ENCODE results near the gene TMUB2. TPM values are rescaled to one million over a fixed set of nuclear protein-coding genes. Genes with fewer than 3 reads are reported as not detected.

TMUB2 gene
- total RNA-seq, 2 experiments from 2014 or later: 21.8 to 21.9 TPM

DNA sequence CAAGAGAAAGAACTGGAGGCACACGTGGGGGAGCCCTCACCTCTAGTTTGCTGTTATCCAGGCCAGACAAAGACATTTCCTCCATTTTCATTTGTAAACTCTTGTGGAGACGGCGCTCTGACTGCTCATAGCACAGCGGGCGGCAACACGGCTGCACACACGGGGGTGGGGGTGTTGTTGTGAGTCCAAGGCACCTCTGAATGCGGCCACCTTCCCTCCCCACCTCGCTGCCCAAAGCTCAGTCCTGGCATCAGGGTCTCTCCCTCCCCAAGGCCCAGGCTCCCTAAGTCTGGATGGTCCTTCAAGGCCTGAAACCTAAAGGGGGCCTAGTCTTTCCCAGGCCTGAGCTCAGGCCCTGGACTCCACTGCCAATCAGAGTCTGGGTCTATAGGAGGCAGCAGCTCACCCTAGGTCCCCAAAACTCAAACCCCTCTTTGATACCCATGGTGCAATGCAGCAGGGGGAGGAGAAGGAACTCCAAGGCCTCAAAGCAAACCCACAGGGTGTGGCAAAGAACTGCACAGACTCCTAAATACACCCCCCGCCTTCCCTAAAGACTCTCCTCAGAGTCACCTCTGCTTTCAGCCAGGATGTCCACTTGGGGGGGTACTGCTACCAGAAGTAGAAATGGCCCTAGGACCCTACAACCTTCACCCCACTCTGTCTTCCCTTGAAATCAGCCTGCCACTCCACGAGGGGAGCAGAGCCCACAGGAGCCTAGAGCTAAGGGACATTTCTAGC lies 11.4 kb downstream of the TMUB2 start:
- Mint-ChIP-seq H3K27me3 (no peaks in the 10 kb centered on the region), H3K36me3 (peaks cover 22% of the 10 kb centered on the region), H3K9me3 (no peaks in the 10 kb centered on the region), H3K4me3 (peak overlapping the region; percentile 81), H3K4me1 (ENCODE audit: low read depth) (peaks cover 27% of the 10 kb centered on the region), H3K27ac (peak overlapping the region; percentile 87)
- ChIA-PET CTCF (interaction anchor here (0.7 to 6.3 kb wide), 7 partner anchors 12 to 163 kb away, joined by 3 to 54 read pairs (median 4); partner anchors contain the start of gene TMUB2), POLR2A (interaction anchor here (1.2 to 3.2 kb wide), 2 partner anchors 10 to 12 kb away, joined by 6 to 22 read pairs; partner anchors contain the start of gene TMUB2)
- DNase-seq: peak; percentile 65
- intact Hi-C loops (cut with micrococcal nuclease): no loop called here

DNA sequence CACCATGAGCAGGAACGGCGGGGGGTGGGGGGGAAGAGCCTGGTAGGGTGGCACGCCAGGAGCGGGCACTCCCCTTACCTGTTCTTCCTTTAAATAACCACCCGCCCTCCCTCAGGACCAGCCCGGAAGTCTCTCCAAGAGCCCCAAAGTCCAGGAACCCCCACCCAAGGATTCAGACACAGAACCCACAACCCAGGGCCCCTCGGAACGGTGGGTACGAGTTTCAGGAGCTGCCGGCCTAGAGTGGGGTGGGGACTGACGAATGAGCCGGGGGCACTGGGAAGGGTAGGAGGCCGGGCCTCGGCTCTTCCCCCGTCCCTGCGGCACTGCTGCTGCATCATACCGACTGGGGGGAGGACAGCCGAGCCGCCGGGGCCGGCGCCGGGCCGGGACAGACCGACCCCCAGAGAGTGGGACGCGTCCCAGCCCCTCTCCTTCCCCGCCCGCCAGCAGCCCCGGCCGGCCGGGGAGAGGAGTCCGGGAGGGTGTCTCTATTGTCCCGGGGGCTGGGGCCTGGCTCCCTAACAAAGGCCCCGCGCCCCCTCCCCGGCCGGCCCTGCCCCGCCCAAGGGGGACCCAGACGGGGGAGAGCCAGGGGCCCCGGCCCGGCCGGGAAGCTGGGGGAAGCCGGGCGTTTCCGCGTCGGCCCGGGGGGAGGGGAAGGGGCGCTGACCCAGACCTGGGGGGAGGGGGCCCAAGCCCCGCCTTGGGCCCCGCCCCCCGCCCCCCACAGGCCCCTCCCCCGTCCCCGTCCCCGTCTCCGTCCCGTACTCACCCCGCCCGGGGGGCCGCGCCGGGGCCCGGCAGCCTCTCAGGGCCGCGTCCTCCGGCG lies 12.2 kb downstream of the TMUB2 start:
- intact Hi-C loops (cut with micrococcal nuclease): no loop called here
- peak overlapping the region; percentile 87 for H3K27ac Mint-ChIP-seq

DNA sequence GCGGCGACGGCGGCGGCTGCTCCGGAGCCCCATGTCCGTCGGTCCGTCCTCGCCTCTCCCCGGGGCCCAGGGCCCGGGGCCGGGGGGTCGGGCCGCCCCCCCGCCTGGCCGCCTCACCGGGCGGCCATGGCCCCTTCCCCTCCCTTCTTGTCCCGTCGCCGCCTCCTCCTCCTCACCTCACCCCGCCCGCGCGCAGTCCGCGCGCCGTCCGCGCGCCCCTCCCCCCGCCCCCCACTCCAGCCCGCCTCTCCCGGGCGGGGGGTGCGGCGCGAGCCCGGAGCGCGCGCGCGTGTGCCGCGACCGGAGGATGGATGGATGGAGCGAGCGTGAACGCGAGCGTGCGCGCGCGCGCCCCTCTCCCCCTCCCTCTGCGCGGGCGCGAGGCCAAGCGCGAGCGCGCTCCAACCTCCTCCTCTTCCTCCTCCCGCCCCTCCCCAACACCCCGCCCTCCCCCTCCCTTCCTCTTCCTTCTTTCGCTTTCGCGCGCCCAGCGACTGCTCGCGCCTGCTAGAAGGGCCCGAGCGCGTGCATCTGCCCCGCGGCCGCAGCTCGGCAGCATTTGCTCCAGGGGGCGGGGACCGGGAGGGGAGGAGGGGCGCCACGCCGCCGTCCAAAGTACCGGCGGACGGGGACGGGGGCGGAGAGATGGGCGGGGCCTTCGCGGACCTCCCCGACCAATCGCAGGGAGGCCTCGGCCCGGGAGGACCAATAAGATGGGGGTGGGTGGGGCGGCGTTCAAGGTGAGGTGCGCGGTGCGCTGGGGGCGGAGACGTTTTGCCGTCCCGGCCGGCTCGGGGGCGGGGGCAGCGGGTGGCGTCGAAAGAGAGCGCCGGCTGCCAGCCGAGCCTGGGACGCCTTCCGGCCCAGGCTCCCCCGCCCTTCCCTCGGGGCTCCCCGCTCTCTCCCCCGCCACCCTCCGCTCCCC lies 13.0 kb downstream of the TMUB2 start, which contains the start of gene ATXN7L3:
Gene ATXN7L3, minus strand, starts transcription at position 332 of the 925 bp plus-strand sequence. CDS start 1,814 bp downstream, outside the sequence.
- intact Hi-C loops (cut with micrococcal nuclease): loop anchor here (1.0 to 10.0 kb wide), 5 partner anchors 10 to 945 kb away; partner anchors contain the start of genes HEXIM1 and TMUB2

More for the DNA sequence above, 12.2 kb downstream of the TMUB2 start:
- no peaks in the 10 kb centered on the region for H3K27me3 Mint-ChIP-seq
- peak; percentile 69 for DNase-seq
- H3K9me3 Mint-ChIP-seq: no peaks in the 10 kb centered on the region
- peaks cover 22% of the 10 kb centered on the region for H3K36me3 Mint-ChIP-seq
- H3K4me3 Mint-ChIP-seq: peak overlapping the region; percentile 81
- H3K4me1 Mint-ChIP-seq (ENCODE audit: low read depth): peaks cover 35% of the 10 kb centered on the region
- CTCF ChIA-PET: interaction anchor here (0.8 to 6.3 kb wide), 6 partner anchors 12 to 162 kb away, joined by 3 to 54 read pairs (median 4); partner anchors contain the start of gene TMUB2
- POLR2A ChIA-PET: interaction anchor here (1.2 to 3.2 kb wide), 4 partner anchors 11 to 22 kb away, joined by 4 to 22 read pairs (median 6); partner anchors contain the start of gene TMUB2

DNA sequence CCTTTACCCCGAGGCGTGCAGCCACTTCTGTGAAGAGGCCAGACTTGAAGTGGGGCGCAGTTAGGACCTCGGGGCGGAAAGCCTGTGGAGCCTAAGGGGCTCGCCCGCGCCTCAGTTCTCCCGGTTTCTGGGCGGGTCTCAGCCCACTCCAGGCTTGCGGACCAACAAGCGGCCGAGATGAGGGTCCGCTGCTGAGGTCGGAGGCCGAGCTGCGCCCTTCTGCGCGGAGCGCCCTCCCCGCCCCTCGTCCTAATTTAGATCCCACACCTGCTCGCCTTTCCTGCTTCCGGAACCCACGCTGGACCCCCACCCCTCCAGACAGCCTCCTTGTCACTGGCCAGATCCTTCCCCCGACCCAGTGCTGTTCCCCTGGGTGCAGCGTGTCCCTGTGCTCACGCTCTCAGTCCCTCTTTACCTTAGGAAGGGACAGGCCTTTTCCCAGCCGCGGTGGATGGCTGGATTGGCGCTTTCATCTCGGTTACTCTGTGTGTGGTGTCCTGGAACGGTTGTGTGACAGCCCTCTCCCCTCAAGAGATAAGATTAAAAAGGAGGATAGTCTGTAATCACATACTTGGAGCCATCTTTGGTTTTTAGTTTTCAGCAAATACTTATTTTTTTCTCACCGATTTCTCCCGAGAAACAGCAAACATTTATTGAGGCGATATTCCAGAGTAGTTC lies 13.8 kb downstream of the TMUB2 start:
- H3K27me3 Mint-ChIP-seq: no peaks in the 10 kb centered on the region
- peaks cover 14% of the 10 kb centered on the region for H3K36me3 Mint-ChIP-seq
- peak overlapping the region; percentile 91 for H3K4me3 Mint-ChIP-seq
- intact Hi-C loops (cut with micrococcal nuclease): loop anchor here (1.0 to 10.0 kb wide), 5 partner anchors 10 to 944 kb away; partner anchors contain the start of genes HEXIM1 and TMUB2
- ChIA-PET POLR2A (interaction anchor here (0.6 to 3.2 kb wide), 4 partner anchors 9 to 19 kb away, joined by 3 to 10 read pairs (median 6); partner anchors contain the start of gene UBTF), CTCF (interaction anchor here (0.6 to 6.3 kb wide), 3 partner anchors 10 to 131 kb away, joined by 3 to 54 read pairs (median 4); no protein-coding TSS in a partner anchor)
- peak overlapping the region; percentile 92 for H3K27ac Mint-ChIP-seq
- no peak for DNase-seq
- H3K9me3 Mint-ChIP-seq: no peaks in the 10 kb centered on the region
- H3K4me1 Mint-ChIP-seq (ENCODE audit: low read depth): peaks cover 41% of the 10 kb centered on the region

More for the DNA sequence above, 13.0 kb downstream of the TMUB2 start, which contains the start of gene ATXN7L3:
- H3K27me3 Mint-ChIP-seq: no peaks in the 10 kb centered on the region
- ChIA-PET POLR2A (interaction anchor here (0.6 to 3.2 kb wide), 5 partner anchors 10 to 22 kb away, joined by 3 to 22 read pairs (median 5); partner anchors contain the start of genes TMUB2 and UBTF), CTCF (interaction anchor here (0.7 to 6.3 kb wide), 2 partner anchors 11 to 18 kb away, joined by 3 to 54 read pairs; no protein-coding TSS in a partner anchor)
- peak within 1 kb of the TSS; percentile 91 for H3K4me3 Mint-ChIP-seq
- peak; percentile 100 for DNase-seq
- peaks cover 20% of the 10 kb centered on the region for H3K36me3 Mint-ChIP-seq
- no peaks in the 10 kb centered on the region for H3K9me3 Mint-ChIP-seq
- peak within 1 kb of the TSS; percentile 92 for H3K27ac Mint-ChIP-seq
- H3K4me1 Mint-ChIP-seq (ENCODE audit: low read depth): peaks cover 41% of the 10 kb centered on the region

DNA sequence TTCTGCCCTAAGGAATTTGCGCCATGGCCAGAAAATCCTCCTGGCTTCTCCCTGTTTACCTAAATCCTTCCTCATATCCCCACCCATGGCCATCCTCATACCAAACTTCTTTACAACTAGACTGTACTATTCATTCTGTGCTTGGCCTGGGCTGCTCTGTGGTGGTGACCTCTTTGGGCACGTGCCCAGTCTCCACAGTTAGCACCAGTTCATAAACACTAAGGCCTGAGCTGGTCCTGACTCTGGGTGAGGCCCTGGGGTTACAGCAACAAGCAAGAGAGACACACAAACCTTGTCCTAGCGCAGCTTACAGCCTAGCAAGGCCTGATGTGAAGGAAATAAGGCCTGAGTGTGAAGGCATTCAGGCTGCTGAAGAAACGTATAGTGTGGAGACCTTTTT lies 16.0 kb downstream of the TMUB2 start:
- Mint-ChIP-seq H3K9me3 (no peaks in the 10 kb centered on the region), H3K4me3 (no peak overlapping the region), H3K27me3 (no peaks in the 10 kb centered on the region), H3K4me1 (ENCODE audit: low read depth) (peaks cover 33% of the 10 kb centered on the region), H3K27ac (peak overlapping the region; percentile 23), H3K36me3 (peaks cover 10% of the 10 kb centered on the region)
- ChIA-PET POLR2A (interaction anchor here (1.1 to 3.2 kb wide), 2 partner anchors 9 to 16 kb away, joined by 3 to 10 read pairs; no protein-coding TSS in a partner anchor), CTCF (interaction anchor here (1.7 to 3.2 kb wide), 3 partner anchors 14 to 124 kb away, joined by 6 to 8 read pairs (median 6); no protein-coding TSS in a partner anchor)
- intact Hi-C loops (cut with micrococcal nuclease): loop anchor here (10.0 kb wide), 1 partner anchor 942 kb away; the partner anchor contains the start of gene HEXIM1
- DNase-seq: no peak

DNA sequence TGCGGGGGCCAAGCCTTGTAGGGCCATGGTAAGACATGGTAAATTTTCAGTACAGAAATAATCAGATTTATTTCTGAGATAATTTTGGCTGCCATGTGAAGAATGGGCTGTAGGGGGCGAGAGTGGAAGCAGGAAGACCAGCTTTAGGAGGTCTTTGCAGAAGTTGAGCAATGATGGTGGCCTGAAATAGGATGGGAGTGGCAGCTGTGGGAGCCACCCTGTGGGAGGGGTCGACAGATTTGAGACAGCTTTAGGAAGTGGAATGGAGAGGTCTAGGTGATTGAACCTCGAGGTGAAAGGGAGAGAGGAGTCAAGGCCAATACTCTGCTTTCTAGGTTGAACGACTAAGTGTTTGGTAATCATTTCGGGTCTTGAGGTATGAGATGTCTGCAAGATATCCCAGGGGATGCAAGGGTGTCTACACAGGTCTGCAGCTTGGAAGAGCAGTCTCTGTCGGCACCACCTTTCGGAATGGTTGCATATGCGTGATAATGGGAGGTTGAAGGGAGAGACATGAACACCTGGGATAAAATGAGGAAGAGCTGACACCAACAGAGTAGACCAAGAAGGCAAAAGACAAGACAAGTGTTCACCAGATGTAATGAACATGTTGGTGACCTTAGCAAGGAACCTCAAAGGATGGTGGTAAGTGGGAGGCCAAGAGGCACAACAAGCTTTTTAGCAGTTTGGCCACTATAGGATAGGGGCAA lies 17.1 kb downstream of the TMUB2 start:
- Mint-ChIP-seq H3K27ac (peak overlapping the region; percentile 60), H3K9me3 (no peaks in the 10 kb centered on the region), H3K4me3 (no peak overlapping the region), H3K27me3 (no peaks in the 10 kb centered on the region), H3K4me1 (ENCODE audit: low read depth) (peaks cover 35% of the 10 kb centered on the region), H3K36me3 (peaks cover 18% of the 10 kb centered on the region)
- ChIA-PET POLR2A (interaction anchor here (1.0 to 3.2 kb wide), 3 partner anchors 13 to 17 kb away, joined by 3 to 10 read pairs (median 5); no protein-coding TSS in a partner anchor), CTCF (interaction anchor here (0.6 to 3.2 kb wide), 16 partner anchors 9 to 195 kb away, joined by 3 to 20 read pairs (median 6); partner anchors contain the start of genes GRN, HDAC5, TMUB2 and UBTF)
- DNase-seq: peak; percentile 71
- intact Hi-C loops (cut with micrococcal nuclease): loop anchor here (10.0 kb wide), 1 partner anchor 941 kb away; the partner anchor contains the start of gene HEXIM1

DNA sequence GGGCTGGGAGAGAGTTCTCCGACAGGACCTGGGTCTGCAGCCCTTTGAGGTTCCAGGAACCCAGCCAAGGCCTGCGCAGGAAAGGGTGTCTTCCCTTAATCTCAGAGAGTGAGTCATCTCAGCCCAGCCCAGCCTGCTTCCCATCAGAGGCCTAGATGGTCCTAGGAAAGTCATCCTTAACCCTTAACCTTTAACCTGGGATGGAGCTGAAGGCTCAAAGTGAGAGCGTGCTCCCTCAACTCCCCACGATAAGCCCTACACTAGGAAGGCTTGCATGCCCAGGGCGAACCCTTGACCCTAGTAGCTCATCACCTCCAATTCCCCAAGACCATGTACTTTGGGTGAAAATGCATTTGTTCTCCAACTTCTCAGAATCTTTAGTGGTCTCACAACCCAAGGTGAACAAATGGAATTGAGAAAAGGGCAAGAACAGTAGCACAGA lies 17.7 kb downstream of the TMUB2 start:
- Mint-ChIP-seq H3K4me3 (no peak overlapping the region), H3K27me3 (no peaks in the 10 kb centered on the region), H3K4me1 (ENCODE audit: low read depth) (peaks cover 39% of the 10 kb centered on the region), H3K27ac (peak overlapping the region; percentile 66), H3K36me3 (peaks cover 21% of the 10 kb centered on the region), H3K9me3 (no peaks in the 10 kb centered on the region)
- POLR2A ChIA-PET: interaction anchor here (1.0 to 1.5 kb wide), 2 partner anchors 13 to 17 kb away, joined by 3 to 5 read pairs; no protein-coding TSS in a partner anchor
- DNase-seq: no peak
- CTCF ChIA-PET: interaction anchor here (0.6 to 3.2 kb wide), 11 partner anchors 9 to 196 kb away, joined by 3 to 20 read pairs (median 8); partner anchors contain the start of genes GRN, HDAC5 and UBTF
- intact Hi-C loops (cut with micrococcal nuclease): loop anchor here (10.0 kb wide), 1 partner anchor 940 kb away; the partner anchor contains the start of gene HEXIM1

DNA sequence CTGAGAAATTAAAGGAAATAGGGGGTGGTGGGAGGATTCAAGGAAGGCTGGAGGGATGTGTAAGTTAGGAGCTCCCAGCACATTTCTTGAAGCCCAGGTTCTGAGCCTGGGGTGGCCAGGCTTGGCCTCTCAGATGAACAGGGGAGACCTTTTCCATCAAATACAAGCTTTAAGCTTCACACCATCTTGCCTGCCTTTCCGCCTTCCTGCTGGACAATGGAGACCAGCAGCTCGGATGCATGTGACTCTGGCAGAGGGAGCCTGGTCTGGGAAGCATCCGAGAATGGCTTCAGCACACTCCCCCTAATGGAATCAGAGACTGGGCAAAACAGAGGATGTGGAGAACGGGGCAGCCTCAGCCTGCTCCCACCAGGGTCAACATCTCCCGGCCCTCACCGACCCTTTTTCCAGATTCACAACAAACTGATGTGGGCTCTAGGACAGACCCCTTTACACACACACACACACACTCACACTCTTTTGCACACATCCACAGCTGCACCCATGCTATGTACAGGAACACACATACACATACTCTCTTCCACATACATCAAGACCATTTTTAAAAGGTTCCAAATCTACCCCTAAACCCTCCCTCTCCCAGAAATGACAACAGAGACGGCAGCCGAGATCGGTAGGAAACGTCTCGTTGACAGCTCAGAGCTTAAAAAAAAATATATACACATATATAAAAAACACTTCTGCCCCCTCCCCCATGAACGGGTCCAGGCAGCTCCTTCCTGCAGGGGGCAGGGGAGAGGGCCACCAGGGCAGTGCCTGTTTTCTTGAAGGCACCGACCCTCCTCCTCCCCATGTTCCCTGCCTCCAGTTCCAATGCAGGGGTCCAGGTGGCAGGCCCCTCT lies 19.4 kb downstream of the TMUB2 start:
- Mint-ChIP-seq H3K27me3 (no peaks in the 10 kb centered on the region), H3K9me3 (no peaks in the 10 kb centered on the region), H3K27ac (peak overlapping the region; percentile 15), H3K4me3 (no peak overlapping the region), H3K4me1 (ENCODE audit: low read depth) (peaks cover 47% of the 10 kb centered on the region), H3K36me3 (peaks cover 29% of the 10 kb centered on the region)
- ChIA-PET POLR2A (no interaction called here), CTCF (interaction anchor here (0.7 to 3.5 kb wide), 6 partner anchors 10 to 139 kb away, joined by 3 to 16 read pairs (median 4); partner anchors contain the start of genes GRN and TMUB2)
- intact Hi-C loops (cut with micrococcal nuclease): loop anchor here (10.0 kb wide), 1 partner anchor 939 kb away; the partner anchor contains the start of gene HEXIM1
- DNase-seq: no peak
